HepG2 (cell line): ENCODE data around the gene ARHGAP15. TPM values are rescaled to one million over a fixed set of nuclear protein-coding genes. Genes with fewer than 3 reads are reported as not detected.

Experiments used
- ATAC-seq: fragments of 200-7000 bp; cut with Tn5 transposase; 3 replicates; pipeline ENCODE4 v1.9.1; 2020; ENCODE audit warnings: mild to moderate bottlenecking, moderate library complexity
- BruUV-seq: library from RNA; stranded (reverse); fragments of 400-500 nt; replicated peaks from 2 replicates; lab custom pipeline; 2021; lab: Mats Ljungman, UMichigan
- CTCF ChIA-PET: fragments of 300-600 bp; formaldehyde crosslinking; extraction: SDS; loops from one replicate; lab custom pipeline; 2021; ENCODE audit warnings: low total read pairs, inconsistent platforms, low intra/inter-chr PET ratio; lab: Yijun Ruan, JAX
- POLR2A ChIA-PET: fragments of 350-600 bp; sonication (Branson Sonifier 250); formaldehyde crosslinking; loops from one replicate; lab custom pipeline; 2020; ENCODE audit warnings: antibody characterized with exemption, inconsistent platforms; lab: Yijun Ruan, JAX
- DNase-seq: peaks from one replicate; pipeline ENCODE4 v3.0.0-alpha.2; 2015; ENCODE audit warnings: low spot score
- FAIRE-seq: peaks from 3 replicates; lab custom pipeline; 2011; peaks lifted over from hg19 to GRCh38; lab: Jason Lieb, UNC
- H2AFZ ChIP-seq: one replicate; pipeline ENCODE4 v1.6.1; 2011; ENCODE audit warnings: low read length, inconsistent platforms
- H3K27ac ChIP-seq: fragments of 300-600 bp; 3 replicates; pipeline ENCODE4 v1.8.0; 2011; ENCODE audit warnings: mixed run types, mild to moderate bottlenecking, mixed read lengths, low read length, inconsistent platforms; ENCODE audit not compliant: insufficient read depth; ENCODE audit errors: extremely low read length
- H3K27me3 ChIP-seq, 2 experiments: fragments of 200-600 bp in 1 of 2; 2 replicates in 1 of 2; 3 replicates in 1 of 2; pipeline versions ENCODE4 v1.6.0 to v1.8.0; 2011; ENCODE audit warnings: low read length in 2 of 2, mild to moderate bottlenecking in 2 of 2, moderate library complexity in 2 of 2, inconsistent platforms in 1 of 2; ENCODE audit not compliant: insufficient read depth in 2 of 2, control insufficient read depth in 1 of 2
- H3K36me3 ChIP-seq, 2 experiments: fragments of 200-600 bp in 1 of 2; replicated peaks in 1 of 2; 2 replicates in 1 of 2; 3 replicates in 1 of 2; pipeline versions ENCODE4 v1.5.1 to v1.8.0; 2011; ENCODE audit warnings: low read length in 2 of 2, inconsistent platforms in 1 of 2; ENCODE audit not compliant: insufficient read depth in 2 of 2, control insufficient read depth in 1 of 2
- H3K4me1 ChIP-seq: 2 replicates; pipeline ENCODE4 v1.5.1; 2012; ENCODE audit warnings: low read length, inconsistent platforms; ENCODE audit not compliant: insufficient read depth
- H3K4me2 ChIP-seq: 2 replicates; pipeline ENCODE4 v1.6.0; 2011; ENCODE audit warnings: low read depth, low read length, inconsistent platforms
- H3K4me3 ChIP-seq, 3 experiments: fragments of 200-600 bp in 1 of 3; sonication (generic), shearing (Covaris generic) in 1 of 3; replicated peaks in 1 of 3; 2 replicates each; pipeline ENCODE4 v1.5.1; 2011 to 2016; ENCODE audit warnings: low read length in 3 of 3, inconsistent platforms in 2 of 3, low read depth in 2 of 3, mild to moderate bottlenecking in 2 of 3, control low read depth in 1 of 3, mixed read lengths in 1 of 3; ENCODE audit not compliant: insufficient read depth in 1 of 3
- H3K79me2 ChIP-seq: one replicate; pipeline ENCODE4 v1.6.1; 2011; ENCODE audit warnings: low read length, inconsistent platforms; ENCODE audit not compliant: insufficient read depth
- H3K9ac ChIP-seq: 2 replicates; pipeline ENCODE4 v1.6.0; 2011; ENCODE audit warnings: mild to moderate bottlenecking, low read depth, low read length, inconsistent platforms; ENCODE audit not compliant: insufficient read depth
- H3K9me3 ChIP-seq: 2 replicates; pipeline ENCODE4 v1.5.1; 2012; ENCODE audit warnings: mild to moderate bottlenecking, low read length
- H4K20me1 ChIP-seq: 2 replicates; pipeline ENCODE4 v1.6.0; 2011; ENCODE audit warnings: inconsistent platforms, mild to moderate bottlenecking, low read length, moderate library complexity; ENCODE audit not compliant: insufficient read depth
- IRX3 ChIP-seq: sonication (generic); formaldehyde crosslinking; IDR thresholded peaks from 2 replicates; pipeline ENCODE4 v1.8.1; 2023; ENCODE audit warnings: mild to moderate bottlenecking, low read depth, missing genetic modification reagents, borderline replicate concordance
- KLF16 ChIP-seq, 2 experiments: sonication (generic) in 1 of 2; formaldehyde crosslinking in 1 of 2; IDR thresholded peaks; 2 replicates each; pipeline versions ENCODE4 v1.6.1 to v1.8.0; 2016 to 2023; ENCODE audit warnings: missing genetic modification reagents in 2 of 2, missing compliant biosample characterization in 1 of 2
- NFE2 ChIP-seq: sonication (generic); formaldehyde crosslinking; IDR thresholded peaks from 2 replicates; pipeline ENCODE4 v1.4.0; 2020; ENCODE audit warnings: missing genetic modification reagents
- PCBP1 ChIP-seq: fragments of 200-400 bp; formaldehyde crosslinking; IDR thresholded peaks from 2 replicates; pipeline ENCODE4 v1.6.1; 2017; ENCODE audit warnings: mild to moderate bottlenecking, low read depth, low read length, borderline replicate concordance
- SAFB2 ChIP-seq: sonication (generic); formaldehyde crosslinking; IDR thresholded peaks from 2 replicates; pipeline ENCODE4 v1.5.1; 2020; ENCODE audit warnings: missing genetic modification reagents, low read depth, mild to moderate bottlenecking, borderline replicate concordance
- SETDB1 ChIP-seq: sonication (generic); formaldehyde crosslinking; IDR thresholded peaks from 2 replicates; pipeline ENCODE4 v1.5.1; 2020; ENCODE audit warnings: missing genetic modification reagents, mild to moderate bottlenecking, borderline replicate concordance
- THAP9 ChIP-seq: sonication (generic); formaldehyde crosslinking; IDR thresholded peaks from 2 replicates; pipeline ENCODE4; 2020; ENCODE audit warnings: missing genetic modification reagents, mild to moderate bottlenecking, borderline replicate concordance
- ZBTB3 ChIP-seq: sonication (generic); formaldehyde crosslinking; IDR thresholded peaks from 2 replicates; pipeline ENCODE4 v1.4.0; 2020; ENCODE audit warnings: low read depth, mild to moderate bottlenecking, moderate library complexity, missing genetic modification reagents, borderline replicate concordance
- ZFP62 ChIP-seq: sonication (generic); formaldehyde crosslinking; IDR thresholded peaks from 2 replicates; pipeline ENCODE4 v1.4.0; 2020; ENCODE audit warnings: missing genetic modification reagents
- ZNF142 ChIP-seq: sonication (generic); formaldehyde crosslinking; IDR thresholded peaks from 2 replicates; pipeline ENCODE4 v1.4.0; 2020; ENCODE audit warnings: missing genetic modification reagents
- ZNF746 ChIP-seq: sonication (generic); formaldehyde crosslinking; IDR thresholded peaks from 2 replicates; pipeline ENCODE4 v1.8.0; 2022; ENCODE audit warnings: mild to moderate bottlenecking, missing genetic modification reagents
- ZSCAN21 ChIP-seq: sonication (generic); formaldehyde crosslinking; IDR thresholded peaks from 2 replicates; pipeline ENCODE4 v1.8.0; 2022; ENCODE audit warnings: mild to moderate bottlenecking, missing genetic modification reagents, moderate library complexity, borderline replicate concordance
- ZSCAN25 ChIP-seq: sonication (generic); formaldehyde crosslinking; IDR thresholded peaks from 2 replicates; pipeline ENCODE4 v1.8.0; 2022; ENCODE audit warnings: mild to moderate bottlenecking, missing genetic modification reagents
- WGBS: methylation state at CpG from one replicate; pipeline ENCODE4 v1.1.6; 2017; ENCODE audit warnings: low lambda C conversion rate; 5-methylcytosine and 5-hydroxymethylcytosine counted together
- in situ Hi-C: cut with HindIII; loops from 2 replicates; pipeline ENCODE4 v1.10.0; 2017; ENCODE audit warnings: low pct_unique_long_range_greater_than_20kb; ENCODE audit not compliant: extremely low pct_ligation_motif_present
- intact Hi-C: fragments of 100-400 bp; cut with micrococcal nuclease; formaldehyde crosslinking; loops from one replicate; pipeline ENCODE4 v1.10.0; 2022; ENCODE audit not compliant: unreplicated experiment
- polyA plus RNA-seq, 8 experiments: library from polyadenylated mRNA; depleted of rRNA in 3 of 8; stranded (reverse) in 7 of 8; unstranded in 1 of 8; fragments of >200 nt; fragmentation: Illumina TruSeq in 4 of 8; extraction: Trizol in 4 of 8; gene quantifications; 2 replicates each; pipeline versions ENCODE4 v1.2.1 to v1.2.3, GENCODE V29; 2011 to 2016; ENCODE audit warnings: low read depth in 4 of 8, missing spikeins in 1 of 8, mixed read lengths in 1 of 8; ENCODE audit not compliant: insufficient read depth in 1 of 8
- total RNA-seq, 5 experiments: library from RNA; depleted of rRNA; stranded (reverse); fragments of >200 nt; fragmentation: Illumina TruSeq; extraction: Trizol; gene quantifications; 2 replicates each; pipeline ENCODE4 v1.2.3, GENCODE V29; 2016; ENCODE audit warnings: low read depth in 1 of 5
- TF ChIP-seq, protein P1 (sequence below): sonication (generic); formaldehyde crosslinking; IDR thresholded peaks from 2 replicates; pipeline ENCODE4 v1.5.0; 2020; ENCODE audit warnings: missing genetic modification reagents

Gene ARHGAP15
- total and polyA plus RNA-seq, 2 of the 13 experiments (the other 11 are each of a cell fraction or from before 2014, with no cell fraction given) = 0.04 TPM; not detected in 1

- no peak for TF ChIP-seq ZBTB3
- TF ChIP-seq IRX3 (CRISPR knock-in tag) = no peak
Observed at GRCh38 chr2:143148011-143148410, 18.8 kb downstream of the ARHGAP15 start (continued).

DNA sequence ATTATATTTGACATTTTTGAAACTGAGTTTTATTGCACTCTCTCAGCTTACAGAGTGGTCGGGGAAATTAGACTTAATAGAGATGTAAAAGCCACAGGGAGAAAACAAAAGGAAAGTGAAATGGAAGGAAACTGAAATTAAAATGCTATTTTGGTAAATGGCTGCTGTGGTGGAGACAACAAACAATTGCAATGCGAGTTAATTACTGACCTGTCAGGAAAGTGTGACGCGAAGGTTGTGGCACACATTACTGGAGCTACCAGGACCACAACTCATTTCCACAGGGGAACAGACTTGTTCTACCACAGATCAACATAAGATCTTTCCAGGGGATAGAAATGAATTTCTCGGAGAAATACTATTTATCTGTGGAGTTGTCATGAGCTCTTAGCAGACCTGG is 19.5 kb downstream of the ARHGAP15 start:
- no peak for DNase-seq
- Histone ChIP-seq H3K9me3 (no peaks in the 10 kb centered on the region), H3K4me3 (no peak overlapping the region), H3K27me3 (no peaks in the 10 kb centered on the region), H3K27ac (no peak overlapping the region), H3K36me3 (no peaks in the 10 kb centered on the region), H2AFZ (no peak overlapping the region), H3K4me2 (no peak overlapping the region), H3K9ac (no peak overlapping the region), H4K20me1 (no peaks in the 10 kb centered on the region), H3K4me1 (no peaks in the 10 kb centered on the region), H3K79me2 (no peaks in the 10 kb centered on the region)
- no TSS peak for BruUV-seq
- no peak for ATAC-seq
- CTCF ChIA-PET = no interaction called here
- no peak for FAIRE-seq
- POLR2A ChIA-PET = no interaction called here
- in situ Hi-C loops (no loop called here), intact Hi-C loops (no loop called here)
- 33% methylated on average over 5 of the region's 5 CpGs for WGBS
- TF ChIP-seq ZNF746 (CRISPR knock-in tag) (no peak), ZNF142 (CRISPR knock-in tag) (no peak), SAFB2 (CRISPR knock-in tag) (no peak), ZSCAN21 (CRISPR knock-in tag) (no peak), SETDB1 (CRISPR knock-in tag) (no peak), PCBP1 (no peak), THAP9 (CRISPR knock-in tag) (no peak), ZFP62 (CRISPR knock-in tag) (no peak), NFE2 (CRISPR knock-in tag) (no peak), ZSCAN25 (no peak), KLF16 (CRISPR knock-in tag; IDR thresholded peaks at IDR 0.05) (no peak)
- TF ChIP-seq, protein P1, sequence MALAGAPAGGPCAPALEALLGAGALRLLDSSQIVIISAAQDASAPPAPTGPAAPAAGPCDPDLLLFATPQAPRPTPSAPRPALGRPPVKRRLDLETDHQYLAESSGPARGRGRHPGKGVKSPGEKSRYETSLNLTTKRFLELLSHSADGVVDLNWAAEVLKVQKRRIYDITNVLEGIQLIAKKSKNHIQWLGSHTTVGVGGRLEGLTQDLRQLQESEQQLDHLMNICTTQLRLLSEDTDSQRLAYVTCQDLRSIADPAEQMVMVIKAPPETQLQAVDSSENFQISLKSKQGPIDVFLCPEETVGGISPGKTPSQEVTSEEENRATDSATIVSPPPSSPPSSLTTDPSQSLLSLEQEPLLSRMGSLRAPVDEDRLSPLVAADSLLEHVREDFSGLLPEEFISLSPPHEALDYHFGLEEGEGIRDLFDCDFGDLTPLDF (CRISPR knock-in tag) = no peak
